ENCODE results near the gene FGL2. TPM values are rescaled to one million over a fixed set of nuclear protein-coding genes. Genes with fewer than 3 reads are reported as not detected.
"Not testable (repeated sequence)": the region's sequence is repeated elsewhere in the genome, so short reads cannot be mapped to it uniquely, and the experiment has no call there.

The FGL2 gene
- total RNA-seq, 2 donors from 2014 or later: 6.4 to 34.0 TPM

DNA sequence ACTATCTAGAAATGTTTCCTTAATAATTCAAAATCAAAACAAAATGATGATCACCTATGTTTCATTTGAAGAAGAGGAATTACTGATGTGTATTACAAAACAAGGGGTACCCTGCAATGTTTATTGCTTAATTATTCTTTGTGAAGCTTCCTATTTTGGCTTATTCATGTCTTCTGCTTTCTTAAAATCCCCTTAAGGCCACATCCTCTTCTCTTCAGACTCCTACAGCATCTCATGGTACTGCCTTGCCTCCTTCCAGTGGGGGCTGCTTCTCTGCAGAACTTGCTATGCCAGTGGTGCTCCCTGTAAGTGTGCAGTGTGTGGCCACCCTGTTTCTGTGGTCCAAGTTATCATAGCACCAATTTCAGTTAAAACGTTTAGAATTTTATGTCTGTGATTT lies 42.2 kb downstream of the FGL2 start:
- H3K27ac ChIP-seq: no peak overlapping the region
- intact Hi-C loops (cut with DNase I): no loop called here
- H3K4me1 ChIP-seq: no peaks in the 10 kb centered on the region
- no peak for DNase-seq
- no peak overlapping the region for H3K4me3 ChIP-seq
- TF ChIP-seq CTCF (IDR thresholded peaks at IDR 0.05): no peak
- no peak overlapping the region for H3K9ac ChIP-seq (ENCODE audit: low read depth in 2 of 2, low read length in 2 of 2)
- H3K27me3 ChIP-seq: no peaks in the 10 kb centered on the region
- H3K36me3 ChIP-seq: no peaks in the 10 kb centered on the region
- H3K9me3 ChIP-seq: no peaks in the 10 kb centered on the region

DNA sequence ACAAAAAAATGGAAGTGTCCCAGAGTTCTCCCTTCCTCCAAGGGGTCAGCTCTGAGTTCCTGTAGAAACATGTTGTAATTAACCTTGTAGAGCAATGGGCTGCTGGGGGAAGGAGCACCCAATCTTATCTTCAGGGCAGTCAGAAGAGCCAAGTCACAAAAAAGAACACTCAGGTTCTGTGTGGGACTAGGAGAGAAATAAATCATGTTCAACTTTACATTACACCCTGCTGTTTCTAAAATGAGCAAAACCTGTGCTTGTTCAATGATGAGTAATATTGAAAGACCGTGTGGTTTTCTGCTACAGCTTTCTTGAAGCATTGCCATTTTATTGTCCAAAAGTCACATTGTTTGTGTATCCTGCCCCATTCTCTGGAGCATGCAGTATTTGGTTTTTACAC lies 42.6 kb downstream of the FGL2 start:
- intact Hi-C loops (cut with DNase I); H3K4me3 ChIP-seq; H3K9ac ChIP-seq (ENCODE audit: low read depth in 2 of 2, low read length in 2 of 2); DNase-seq; H3K4me1 ChIP-seq; H3K27me3 ChIP-seq; H3K36me3 ChIP-seq; H3K27ac ChIP-seq; H3K9me3 ChIP-seq: not testable (repeated sequence)

- intact Hi-C loops (cut with DNase I); H3K9ac ChIP-seq (ENCODE audit: low read depth in 2 of 2, low read length in 2 of 2); H3K27me3 ChIP-seq; DNase-seq; H3K9me3 ChIP-seq; H3K27ac ChIP-seq; H3K4me3 ChIP-seq; H3K4me1 ChIP-seq; H3K36me3 ChIP-seq: not testable (repeated sequence)
Measured at GRCh38 chr7:77155601-77156377, 43.8 kb downstream of the FGL2 start.

DNA sequence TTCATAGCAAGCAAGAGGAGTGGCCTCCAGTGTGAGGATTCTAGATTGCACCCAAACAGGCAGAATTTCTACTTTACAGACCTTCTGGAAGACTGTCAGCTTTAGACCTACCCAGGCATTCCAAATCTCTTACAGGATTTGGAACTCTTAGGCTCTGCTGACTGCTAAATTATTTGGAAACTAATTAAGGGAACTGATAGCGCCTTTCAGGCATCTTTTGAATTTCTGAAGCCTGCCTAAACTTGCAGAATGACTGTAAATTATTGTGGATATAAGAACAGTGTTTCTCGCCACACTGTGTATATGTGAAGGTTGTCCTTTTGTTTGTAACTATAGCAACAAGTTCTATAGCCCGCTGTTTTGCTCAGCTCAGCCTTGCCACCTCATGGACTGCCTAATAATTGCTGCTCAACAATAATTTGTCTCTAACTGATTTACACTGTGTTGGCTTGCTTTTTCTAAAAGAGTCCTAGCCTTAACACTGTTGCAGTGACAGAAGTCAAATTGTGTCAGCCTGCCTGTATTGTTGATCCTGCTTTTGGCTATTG lies 44.6 kb downstream of the FGL2 start:
- H3K4me1 ChIP-seq; H3K9me3 ChIP-seq; H3K27ac ChIP-seq; H3K27me3 ChIP-seq; H3K4me3 ChIP-seq; H3K36me3 ChIP-seq; intact Hi-C loops (cut with DNase I); DNase-seq; H3K9ac ChIP-seq (ENCODE audit: low read depth in 2 of 2, low read length in 2 of 2): not testable (repeated sequence)

- DNase-seq; H3K4me1 ChIP-seq; H3K4me3 ChIP-seq; intact Hi-C loops (cut with DNase I); H3K36me3 ChIP-seq; H3K9me3 ChIP-seq; H3K27ac ChIP-seq; H3K27me3 ChIP-seq; H3K9ac ChIP-seq (ENCODE audit: low read depth in 2 of 2, low read length in 2 of 2): not testable (repeated sequence)
Measured at GRCh38 chr7:77152232-77152631, 47.4 kb downstream of the FGL2 start.

Other genes starting within 250 kb of the FGL2 start
- gene SPDYE17, start 167.5 kb downstream of the FGL2 start, total RNA-seq: not detected
- gene SPDYE18, start 137.3 kb downstream of the FGL2 start, total RNA-seq: under 1 TPM in 1 of 2 donors, not detected in 1; 0.27 TPM
- gene CCDC146, start 77.2 kb downstream of the FGL2 start, total RNA-seq: 10 to 100 TPM in 1 of 2 donors, 1 to 10 TPM in 1; 3.6 to 18.2 TPM
- 1 to 10 TPM; 3.7 to 7.7 TPM for gene GSAP, start 216.5 kb upstream of the FGL2 start, total RNA-seq